Trophoblast cell (in vitro differentiated cells and primary cell): Measurements from ENCODE around the gene ZNF30.

Experiments used
- DNase-seq, 2 donors: peaks; one replicate each; pipeline ENCODE4 v3.0.0-alpha.2; 2016
- H2AFZ ChIP-seq: 2 replicates; pipeline ENCODE4 v1.6.1; 2013; ENCODE audit warnings: low read length, moderate library complexity, mild to moderate bottlenecking; ENCODE audit not compliant: insufficient read depth, poor library complexity
- H2AK5ac ChIP-seq: 2 replicates; pipeline ENCODE4 v1.6.1; 2013; ENCODE audit warnings: mild to moderate bottlenecking, low read length
- H2BK120ac ChIP-seq: 2 replicates; pipeline ENCODE4 v1.6.1; 2013; ENCODE audit warnings: low read length, mild to moderate bottlenecking, moderate library complexity; ENCODE audit not compliant: insufficient read depth, poor library complexity
- H2BK12ac ChIP-seq: 2 replicates; pipeline ENCODE4 v1.6.1; 2013; ENCODE audit warnings: mild to moderate bottlenecking, low read length, moderate library complexity
- H2BK5ac ChIP-seq: 2 replicates; pipeline ENCODE4 v1.6.1; 2013; ENCODE audit warnings: low read length, low read depth, moderate library complexity, mild to moderate bottlenecking; ENCODE audit not compliant: poor library complexity
- H3K14ac ChIP-seq: 2 replicates; pipeline ENCODE4 v1.6.1; 2013; ENCODE audit warnings: mild to moderate bottlenecking, low read length
- H3K18ac ChIP-seq: 2 replicates; pipeline ENCODE4 v1.6.1; 2013; ENCODE audit warnings: mild to moderate bottlenecking, low read length
- H3K23ac ChIP-seq: 2 replicates; pipeline ENCODE4 v1.6.1; 2013; ENCODE audit warnings: low read length
- H3K27ac ChIP-seq: 2 replicates; pipeline ENCODE4 v1.5.1; 2013; ENCODE audit warnings: low read depth, mild to moderate bottlenecking, inconsistent platforms, low read length, moderate library complexity
- H3K27me3 ChIP-seq: 2 replicates; pipeline ENCODE4 v1.6.1; 2013; ENCODE audit warnings: inconsistent platforms, mild to moderate bottlenecking, low read length, moderate library complexity; ENCODE audit not compliant: insufficient read depth
- H3K36me3 ChIP-seq, 2 experiments: 1 replicate in 1 of 2; 2 replicates in 1 of 2; pipeline ENCODE4 v1.6.1; 2013; ENCODE audit warnings: low read length in 2 of 2, mild to moderate bottlenecking in 2 of 2, moderate library complexity in 1 of 2; ENCODE audit not compliant: insufficient read depth in 2 of 2, control insufficient read depth in 1 of 2
- H3K4ac ChIP-seq: 2 replicates; pipeline ENCODE4 v1.6.1; 2013; ENCODE audit warnings: low read depth, mild to moderate bottlenecking, low read length, moderate library complexity
- H3K4me1 ChIP-seq, 2 experiments: 1 replicate in 1 of 2; 2 replicates in 1 of 2; pipeline ENCODE4 v1.6.1; 2013; ENCODE audit warnings: low read length in 2 of 2, mild to moderate bottlenecking in 2 of 2, moderate library complexity in 1 of 2; ENCODE audit not compliant: insufficient read depth in 2 of 2, control insufficient read depth in 1 of 2
- H3K4me2 ChIP-seq: 2 replicates; pipeline ENCODE4 v1.6.1; 2013; ENCODE audit warnings: inconsistent platforms, mild to moderate bottlenecking, low read length, moderate library complexity
- H3K4me3 ChIP-seq: 2 replicates; pipeline ENCODE4 v1.5.1; 2013; ENCODE audit warnings: mild to moderate bottlenecking, low read depth, low read length, inconsistent platforms
- H3K79me1 ChIP-seq: one replicate; pipeline ENCODE4 v1.6.1; 2013; ENCODE audit warnings: low read length
- H3K79me2 ChIP-seq: 2 replicates; pipeline ENCODE4 v1.6.1; 2013; ENCODE audit warnings: low read length, mild to moderate bottlenecking; ENCODE audit not compliant: control insufficient read depth, insufficient read depth, poor library complexity
- H3K9ac ChIP-seq: 2 replicates; pipeline ENCODE4 v1.6.1; 2013; ENCODE audit warnings: mild to moderate bottlenecking, low read length
- H3K9me3 ChIP-seq: 2 replicates; pipeline ENCODE4 v1.6.1; 2013; ENCODE audit warnings: low read depth, mild to moderate bottlenecking, control low read depth, inconsistent platforms, low read length; ENCODE audit not compliant: insufficient read depth
- H4K12ac ChIP-seq: 2 replicates; pipeline ENCODE4 v1.6.1; 2013; ENCODE audit warnings: low read depth, mild to moderate bottlenecking, low read length, moderate library complexity
- H4K8ac ChIP-seq: 2 replicates; pipeline ENCODE4 v1.6.1; 2013; ENCODE audit warnings: low read depth, mild to moderate bottlenecking, low read length, moderate library complexity
- H4K91ac ChIP-seq: one replicate; pipeline ENCODE4 v1.6.1; 2013; ENCODE audit warnings: low read depth, mild to moderate bottlenecking, low read length, moderate library complexity
- WGBS: extraction: QIAGEN DNeasy Blood & Tissue Kit; methylation state at CpG from one replicate; pipeline ENCODE4 v1.1.7; 2013; ENCODE audit warnings: missing lambda C conversion rate; ENCODE audit not compliant: insufficient read length, insufficient coverage; ENCODE audit errors: extremely low coverage; 5-methylcytosine and 5-hydroxymethylcytosine counted together

ZNF30 gene

DNA sequence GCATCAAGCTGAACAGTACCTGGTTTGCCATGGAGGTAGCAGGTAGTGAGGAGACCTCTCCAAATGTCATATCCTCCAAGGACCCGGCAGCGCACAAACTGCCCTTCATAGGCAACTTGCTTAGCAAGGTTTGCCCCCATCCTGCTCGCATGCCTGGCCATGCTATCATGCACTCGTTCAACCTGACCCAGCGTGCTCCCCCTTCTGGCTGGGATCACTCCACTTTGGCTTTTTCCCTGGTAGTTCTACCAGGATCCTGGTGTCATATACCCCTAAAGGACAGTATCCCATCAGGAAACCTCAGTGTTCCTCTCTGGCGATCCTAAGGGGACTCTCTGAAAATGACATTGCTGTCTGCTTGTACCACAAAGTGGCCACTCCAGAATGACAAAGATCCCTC lies 38.6 kb upstream of the ZNF30 start:
- H2BK12ac ChIP-seq: no peak overlapping the region
- H3K9ac ChIP-seq: no peak overlapping the region
- DNase-seq: no peak
- H3K27ac ChIP-seq: no peak overlapping the region
- no peak overlapping the region for H2AK5ac ChIP-seq
- H4K91ac ChIP-seq: no peak overlapping the region
- H3K4me3 ChIP-seq: no peak overlapping the region
- no peak overlapping the region for H4K8ac ChIP-seq
- H3K4ac ChIP-seq: no peak overlapping the region
- H3K9me3 ChIP-seq: peaks cover 24% of the 10 kb centered on the region
- no peaks in the 10 kb centered on the region for H3K36me3 ChIP-seq
- no peaks in the 10 kb centered on the region for H3K79me2 ChIP-seq
- no peak overlapping the region for H2BK120ac ChIP-seq
- H4K12ac ChIP-seq: no peak overlapping the region
- H2BK5ac ChIP-seq: no peak overlapping the region
- WGBS: no CpG with 5 or more reads among the region's 6 CpGs
- H3K79me1 ChIP-seq: no peaks in the 10 kb centered on the region
- H3K4me2 ChIP-seq: no peak overlapping the region
- H3K14ac ChIP-seq: no peak overlapping the region
- H3K18ac ChIP-seq: no peak overlapping the region
- no peak overlapping the region for H3K23ac ChIP-seq
- H2AFZ ChIP-seq: no peak overlapping the region
- H3K4me1 ChIP-seq: no peaks in the 10 kb centered on the region
- no peaks in the 10 kb centered on the region for H3K27me3 ChIP-seq

DNA sequence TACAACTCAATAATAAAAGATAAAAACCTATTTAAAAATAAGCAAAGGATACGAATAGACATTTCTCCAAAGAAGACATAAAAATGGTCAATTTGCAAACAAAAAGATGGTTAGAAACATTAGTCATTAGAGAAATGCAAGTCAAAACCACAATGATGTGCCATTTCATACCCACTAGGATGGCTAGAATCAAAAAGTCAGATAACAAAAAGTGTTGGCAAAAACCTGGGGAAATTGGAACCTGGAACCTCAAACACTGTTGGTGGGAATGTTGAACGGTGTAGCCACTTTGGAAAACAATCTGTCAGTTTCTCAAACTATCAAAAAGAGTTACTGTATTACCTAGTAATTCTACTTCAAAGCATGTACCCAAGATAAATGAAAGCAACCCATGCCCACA lies 26.5 kb upstream of the ZNF30 start:
- no peak overlapping the region for H3K4me3 ChIP-seq
- no peaks in the 10 kb centered on the region for H3K79me1 ChIP-seq
- H4K91ac ChIP-seq: no peak overlapping the region
- no peak overlapping the region for H2BK120ac ChIP-seq
- H3K79me2 ChIP-seq: no peaks in the 10 kb centered on the region
- peaks cover 9% of the 10 kb centered on the region for H3K27me3 ChIP-seq
- no peak overlapping the region for H3K23ac ChIP-seq
- WGBS: no CpG with 5 or more reads among the region's 2 CpGs
- no peaks in the 10 kb centered on the region for H3K4me1 ChIP-seq
- H3K36me3 ChIP-seq: no peaks in the 10 kb centered on the region
- no peak overlapping the region for H2BK5ac ChIP-seq
- H3K14ac ChIP-seq: no peak overlapping the region
- no peak overlapping the region for H3K4me2 ChIP-seq
- H2AK5ac ChIP-seq: no peak overlapping the region
- no peak for DNase-seq
- H4K8ac ChIP-seq: no peak overlapping the region
- no peak overlapping the region for H3K4ac ChIP-seq
- H4K12ac ChIP-seq: no peak overlapping the region
- H2BK12ac ChIP-seq: no peak overlapping the region
- H2AFZ ChIP-seq: no peak overlapping the region
- H3K18ac ChIP-seq: no peak overlapping the region
- peaks cover 9% of the 10 kb centered on the region for H3K9me3 ChIP-seq
- H3K9ac ChIP-seq: no peak overlapping the region
- no peak overlapping the region for H3K27ac ChIP-seq

DNA sequence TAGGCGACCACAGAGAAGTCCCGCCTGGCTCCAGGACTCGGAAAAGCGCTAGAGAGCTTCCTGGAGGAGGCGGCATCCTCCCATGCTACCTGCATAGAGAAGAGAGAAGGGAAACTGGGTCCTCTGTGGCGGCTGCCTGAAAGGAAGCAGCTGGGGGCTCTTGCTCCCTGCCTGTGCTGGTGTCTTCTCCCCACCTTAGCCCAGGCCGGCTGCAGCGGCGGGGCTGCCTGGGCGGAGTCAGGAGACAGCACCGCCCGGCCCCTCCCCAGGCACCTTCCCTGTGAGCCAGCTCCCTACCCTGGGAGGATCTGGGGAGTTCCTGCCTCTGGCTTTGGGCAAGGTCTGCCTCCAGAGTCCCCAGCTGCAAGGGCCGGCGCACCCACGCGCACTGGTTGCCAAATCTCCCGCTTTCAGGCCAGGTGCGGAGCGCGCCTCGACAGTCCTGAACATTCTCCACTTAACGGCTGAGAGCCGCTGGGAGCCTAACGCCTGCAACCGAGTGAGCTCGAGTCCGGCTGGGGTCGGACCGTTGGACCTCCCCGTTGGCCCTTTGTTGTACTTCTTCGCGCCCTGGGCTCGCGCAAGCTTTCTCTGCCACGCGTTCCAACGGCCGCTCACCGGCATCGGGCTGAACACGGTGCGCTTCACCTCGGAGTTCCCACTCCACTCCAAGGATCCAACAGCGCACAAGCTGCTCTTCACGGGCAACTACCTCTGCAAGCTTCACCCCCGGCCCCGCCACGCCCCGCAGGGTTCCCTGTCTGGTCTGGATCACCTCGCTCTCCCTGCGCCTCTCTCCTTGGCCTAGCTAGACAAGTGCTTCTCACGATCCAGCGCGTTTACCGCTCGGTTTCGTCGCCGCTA lies 21.8 kb upstream of the ZNF30 start:
- Histone ChIP-seq H3K4me1 (no peaks in the 10 kb centered on the region), H3K4me2 (no peak overlapping the region), H3K36me3 (no peaks in the 10 kb centered on the region), H3K4ac (no peak overlapping the region), H3K4me3 (no peak overlapping the region), H2BK5ac (no peak overlapping the region), H3K14ac (no peak overlapping the region), H2AK5ac (no peak overlapping the region), H3K27me3 (peaks cover 18% of the 10 kb centered on the region), H4K8ac (no peak overlapping the region), H3K27ac (no peak overlapping the region), H3K18ac (no peak overlapping the region), H3K79me1 (no peaks in the 10 kb centered on the region), H3K79me2 (no peaks in the 10 kb centered on the region), H4K12ac (no peak overlapping the region), H3K23ac (no peak overlapping the region), H4K91ac (no peak overlapping the region), H2AFZ (no peak overlapping the region), H3K9ac (no peak overlapping the region), H2BK120ac (no peak overlapping the region), H3K9me3 (peaks cover 12% of the 10 kb centered on the region), H2BK12ac (no peak overlapping the region)
- no peak for DNase-seq
- WGBS: no CpG with 5 or more reads among the region's 59 CpGs

DNA sequence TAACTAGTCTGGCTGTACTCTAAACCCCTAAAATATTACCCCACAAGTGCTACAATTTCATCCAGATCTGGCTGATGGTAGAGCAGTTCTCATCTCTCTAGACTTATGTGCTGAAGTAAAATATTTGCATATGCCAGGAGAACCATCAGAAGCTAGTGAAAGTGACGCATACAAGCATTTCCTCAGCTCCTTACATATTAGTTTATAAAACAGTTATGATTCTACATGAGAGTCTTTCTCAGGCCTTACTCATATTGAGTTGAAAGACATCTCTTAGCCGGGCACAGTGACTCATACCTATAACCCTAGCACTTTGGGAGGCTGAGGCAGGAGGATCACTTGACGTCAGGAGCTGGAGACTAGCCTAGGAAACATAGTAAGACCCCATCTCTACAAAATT lies 15.9 kb upstream of the ZNF30 start:
- Histone ChIP-seq H2BK12ac (no peak overlapping the region), H4K12ac (no peak overlapping the region), H4K8ac (no peak overlapping the region), H2BK120ac (no peak overlapping the region), H2AK5ac (no peak overlapping the region), H3K4me3 (no peak overlapping the region), H3K36me3 (no peaks in the 10 kb centered on the region), H3K18ac (no peak overlapping the region), H3K23ac (no peak overlapping the region), H2BK5ac (no peak overlapping the region), H3K9ac (no peak overlapping the region), H3K4me2 (no peak overlapping the region), H3K27ac (no peak overlapping the region), H3K27me3 (peaks cover 4% of the 10 kb centered on the region), H2AFZ (no peak overlapping the region), H3K79me2 (no peaks in the 10 kb centered on the region), H3K79me1 (no peaks in the 10 kb centered on the region), H3K9me3 (peaks cover 7% of the 10 kb centered on the region), H3K14ac (no peak overlapping the region), H3K4ac (no peak overlapping the region), H3K4me1 (no peaks in the 10 kb centered on the region), H4K91ac (no peak overlapping the region)
- WGBS: no CpG with 5 or more reads among the region's 3 CpGs
- DNase-seq: no peak
